GM12801 (cell line): Measurements from ENCODE around the gene CYSTM1.

Experiments
- TF ChIP-seq, protein P1 (sequence below): IDR thresholded peaks from one replicate; pipeline ENCODE4 v1.5.1; 2011; ENCODE audit warnings: control low read depth; ENCODE audit not compliant: insufficient read length; ENCODE audit errors: extremely low read depth

Gene CYSTM1

DNA sequence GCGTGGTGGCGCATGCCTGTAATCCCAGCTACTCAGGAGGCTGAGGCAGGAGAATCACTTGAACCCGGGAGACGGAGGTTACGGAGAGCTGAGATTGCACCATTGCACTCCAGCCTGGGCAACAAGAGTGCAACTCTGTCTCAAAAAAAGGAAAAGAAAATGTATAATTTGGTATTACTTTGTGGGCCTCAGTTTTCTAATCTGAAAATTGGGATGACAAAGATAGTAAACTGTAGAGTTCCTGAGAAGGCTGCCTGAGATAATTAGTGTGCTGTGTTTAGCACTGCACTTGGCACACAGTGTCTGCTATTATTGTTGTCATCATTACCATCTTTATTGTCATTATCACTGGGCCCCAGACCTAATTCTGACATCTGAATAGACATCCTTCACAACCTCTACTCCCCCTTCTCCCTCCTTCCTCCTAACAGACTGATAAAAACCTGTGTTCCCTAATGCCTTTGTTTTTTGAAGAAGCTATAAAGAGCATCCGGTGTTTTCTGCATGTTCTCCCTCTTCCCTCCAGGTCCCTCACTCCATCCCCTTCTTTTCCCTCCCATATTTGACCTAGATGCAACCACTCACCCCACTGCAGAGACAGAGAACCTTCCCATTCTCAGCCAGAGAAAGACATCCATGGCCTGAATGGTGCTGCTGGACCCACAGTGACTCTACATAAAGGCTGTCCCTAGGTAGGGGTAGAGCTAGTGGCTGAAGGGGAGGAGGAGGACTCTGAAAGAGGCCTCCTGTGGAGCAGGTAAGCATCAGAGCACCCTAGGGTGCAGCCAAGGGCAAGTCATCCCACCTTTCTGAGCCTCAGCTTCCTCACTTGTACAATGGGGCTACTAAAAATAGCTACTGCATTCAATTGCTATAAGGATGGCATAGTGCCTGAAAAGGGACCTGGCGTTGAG is 15.7 kb upstream of the CYSTM1 start:
- TF ChIP-seq, protein P1, sequence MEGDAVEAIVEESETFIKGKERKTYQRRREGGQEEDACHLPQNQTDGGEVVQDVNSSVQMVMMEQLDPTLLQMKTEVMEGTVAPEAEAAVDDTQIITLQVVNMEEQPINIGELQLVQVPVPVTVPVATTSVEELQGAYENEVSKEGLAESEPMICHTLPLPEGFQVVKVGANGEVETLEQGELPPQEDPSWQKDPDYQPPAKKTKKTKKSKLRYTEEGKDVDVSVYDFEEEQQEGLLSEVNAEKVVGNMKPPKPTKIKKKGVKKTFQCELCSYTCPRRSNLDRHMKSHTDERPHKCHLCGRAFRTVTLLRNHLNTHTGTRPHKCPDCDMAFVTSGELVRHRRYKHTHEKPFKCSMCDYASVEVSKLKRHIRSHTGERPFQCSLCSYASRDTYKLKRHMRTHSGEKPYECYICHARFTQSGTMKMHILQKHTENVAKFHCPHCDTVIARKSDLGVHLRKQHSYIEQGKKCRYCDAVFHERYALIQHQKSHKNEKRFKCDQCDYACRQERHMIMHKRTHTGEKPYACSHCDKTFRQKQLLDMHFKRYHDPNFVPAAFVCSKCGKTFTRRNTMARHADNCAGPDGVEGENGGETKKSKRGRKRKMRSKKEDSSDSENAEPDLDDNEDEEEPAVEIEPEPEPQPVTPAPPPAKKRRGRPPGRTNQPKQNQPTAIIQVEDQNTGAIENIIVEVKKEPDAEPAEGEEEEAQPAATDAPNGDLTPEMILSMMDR: no peak

DNA sequence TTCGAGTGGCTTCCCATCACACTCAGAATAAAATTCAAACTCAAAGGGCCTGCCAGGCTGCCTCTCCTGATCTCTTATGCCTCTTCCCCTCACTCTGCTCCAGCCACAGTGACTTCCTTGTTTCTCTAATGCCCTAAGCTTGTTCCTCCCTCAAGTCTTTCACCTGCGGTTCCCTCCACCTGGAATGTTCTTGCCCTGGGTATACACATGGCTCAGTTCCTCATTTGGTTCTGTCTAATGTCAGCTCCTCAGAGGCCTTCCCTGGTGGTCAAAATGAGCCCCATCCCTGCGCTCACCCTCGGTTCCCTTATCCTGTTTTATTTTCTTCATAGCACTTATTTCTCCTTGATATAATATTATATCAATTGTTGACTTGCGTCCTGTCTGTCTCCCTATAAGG is 12.7 kb upstream of the CYSTM1 start:
- TF ChIP-seq, protein P1: no peak

DNA sequence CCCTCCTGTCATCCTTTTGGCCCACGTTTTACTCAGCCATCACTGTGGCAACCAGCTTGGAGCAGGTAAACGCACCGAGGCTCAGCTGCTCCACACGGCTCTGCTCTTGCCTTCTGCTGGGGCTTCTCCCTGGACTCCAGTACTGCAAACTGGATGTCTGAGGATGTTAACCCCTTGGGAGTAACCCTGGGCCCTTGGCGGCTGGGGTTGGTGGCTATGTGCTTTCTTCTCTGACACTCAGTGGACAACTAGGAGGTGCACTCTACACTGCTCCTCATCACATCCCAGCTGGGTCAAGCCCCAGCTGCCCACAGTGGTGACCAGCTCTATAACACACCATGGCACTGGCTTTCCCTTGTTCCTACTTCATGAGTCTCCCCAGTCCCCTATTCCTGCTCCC is 12.2 kb upstream of the CYSTM1 start:
- TF ChIP-seq, protein P1: no peak

DNA sequence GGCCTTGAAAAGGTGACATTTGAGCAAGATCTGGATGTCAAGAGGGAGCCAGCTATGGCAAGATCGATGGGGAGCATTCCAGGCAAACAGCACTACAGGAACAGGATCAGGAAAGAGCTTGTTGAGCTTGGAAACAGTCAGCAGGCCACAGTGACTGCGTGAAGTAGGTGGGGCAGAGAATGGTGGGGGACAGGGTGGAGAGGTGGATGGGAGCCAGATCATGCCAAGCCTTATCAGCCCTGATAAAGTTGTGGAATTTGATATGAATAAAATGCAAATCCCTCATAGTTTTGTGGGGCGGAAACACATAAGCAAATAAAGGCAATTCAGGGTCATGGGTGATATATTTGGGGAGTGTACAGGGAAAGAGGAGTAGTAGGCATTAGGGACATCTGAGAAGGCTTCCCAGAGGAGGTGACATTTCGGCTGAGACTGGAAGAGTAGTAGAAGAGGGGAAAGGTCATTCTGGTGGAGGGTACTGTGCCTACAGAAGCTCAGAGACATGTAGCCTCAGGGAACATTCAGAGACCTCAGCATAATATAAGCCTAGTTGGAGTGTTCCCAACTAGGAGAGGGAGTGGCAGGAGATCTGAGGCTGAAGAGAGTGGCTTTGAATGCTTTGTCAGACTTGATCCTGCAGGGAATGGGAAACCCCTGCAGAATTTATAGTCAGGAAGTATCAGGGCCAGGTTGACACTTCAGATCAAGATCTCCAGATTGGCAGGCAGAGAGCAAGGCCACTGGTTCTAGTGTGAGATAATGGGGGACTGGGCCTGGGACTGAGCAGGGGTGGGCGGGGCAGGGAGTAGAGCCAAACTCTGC is 9.7 kb upstream of the CYSTM1 start:
- TF ChIP-seq, protein P1: no peak

DNA sequence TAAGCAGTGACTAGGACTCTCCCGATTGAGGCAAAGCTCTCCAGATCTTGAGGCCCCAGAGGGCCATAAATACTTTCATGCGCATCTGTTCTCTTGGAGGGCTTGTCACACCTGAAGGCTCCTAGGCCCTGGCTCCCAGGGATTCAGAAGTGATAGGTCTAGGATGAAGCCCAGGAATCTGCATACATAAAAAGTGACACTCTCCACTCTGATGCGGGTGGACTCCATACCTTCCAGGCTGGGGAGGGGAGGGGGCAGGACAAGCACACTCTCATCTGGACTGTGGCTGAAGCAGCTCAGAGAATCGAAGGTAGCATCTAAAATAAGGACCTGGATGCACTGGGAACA is 9.1 kb upstream of the CYSTM1 start:
- TF ChIP-seq, protein P1: no peak

DNA sequence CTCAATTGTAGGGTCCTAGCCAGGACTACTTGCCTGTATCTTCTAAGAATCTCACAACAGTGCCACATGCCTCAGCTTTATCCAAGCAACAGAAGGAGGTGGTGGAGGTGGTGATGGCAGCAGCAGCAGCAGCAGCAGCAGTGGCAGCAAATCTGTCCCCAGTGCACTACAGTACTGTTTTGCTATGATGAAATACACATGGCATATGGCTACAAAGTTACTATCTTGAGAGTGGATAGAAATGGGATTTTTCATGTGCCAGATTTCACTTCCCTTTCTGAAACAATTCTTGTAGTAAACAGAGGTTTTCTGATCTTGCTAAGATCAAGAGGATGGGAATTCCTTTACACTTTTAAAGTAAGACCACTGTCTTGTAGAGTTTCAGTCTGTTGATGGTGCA is 8.1 kb upstream of the CYSTM1 start:
- TF ChIP-seq, protein P1: no peak

DNA sequence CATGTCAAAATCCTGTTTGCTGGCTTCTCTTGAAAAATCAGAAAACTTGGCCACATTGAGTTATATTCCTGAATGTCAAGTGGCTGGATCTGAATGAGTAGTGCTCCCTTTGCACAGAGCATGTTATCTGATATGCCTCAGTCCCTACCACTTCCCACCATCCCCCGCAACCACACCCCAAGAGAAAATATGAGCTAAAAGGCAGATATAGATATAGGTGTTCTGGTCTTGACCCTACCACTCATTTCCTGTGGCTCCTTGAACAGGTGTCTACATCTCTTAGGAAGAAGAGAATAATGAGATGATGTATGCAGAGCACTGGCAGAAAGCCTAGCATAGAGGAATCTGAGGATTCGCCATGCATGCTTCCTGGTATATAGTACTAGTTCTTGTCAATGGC is 6.6 kb upstream of the CYSTM1 start:
- TF ChIP-seq, protein P1: no peak
